ENCODE results near the gene LTO1. TPM values are rescaled to one million over a fixed set of nuclear protein-coding genes. Genes with fewer than 3 reads are reported as not detected.
A peak's percentile ranks its signal among the peaks of the same experiment; 100 is the strongest.

The LTO1 gene
- total RNA-seq, 2 donors from 2014 or later = 11.3 to 20.0 TPM

DNA sequence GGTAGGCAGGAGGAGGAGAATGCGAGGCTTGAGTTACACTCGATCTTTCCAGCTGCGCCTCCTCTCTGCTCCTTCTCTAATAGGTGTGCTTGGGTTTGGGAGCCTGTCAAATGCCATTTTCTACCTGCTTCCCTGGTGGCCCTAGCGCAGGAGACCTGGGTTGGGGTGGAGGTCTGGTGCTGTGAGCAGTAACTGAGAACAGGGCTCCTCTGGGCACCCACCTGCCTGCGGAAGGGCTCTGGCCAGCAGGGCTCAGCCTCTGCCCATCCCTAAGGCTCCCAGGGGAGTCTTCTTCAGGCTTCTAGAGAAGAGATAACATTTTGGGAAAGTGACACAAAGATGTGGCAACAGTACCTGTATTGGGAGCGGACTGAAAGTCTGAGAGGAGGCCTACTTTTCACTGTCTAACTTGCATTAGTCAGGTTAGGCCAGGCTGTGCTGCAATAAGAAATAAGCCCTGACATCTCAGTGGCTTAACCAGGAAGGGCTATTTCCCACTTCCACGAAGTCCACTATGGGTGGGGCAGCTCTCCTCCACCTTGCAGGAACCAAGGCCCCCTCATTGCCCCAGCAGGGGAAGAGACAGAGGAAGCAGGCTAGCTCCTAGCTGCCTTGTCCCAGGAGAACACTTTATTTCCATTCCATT lies 7.7 kb upstream of the LTO1 start:
- no peak overlapping the region for H3K9ac ChIP-seq (ENCODE audit: low read depth in 2 of 2, low read length in 2 of 2)
- H3K4me3 ChIP-seq = no peak overlapping the region
- no peaks in the 10 kb centered on the region for H3K36me3 ChIP-seq
- no peaks in the 10 kb centered on the region for H3K4me1 ChIP-seq
- H3K27me3 ChIP-seq = no peaks in the 10 kb centered on the region
- H3K9me3 ChIP-seq = no peaks in the 10 kb centered on the region
- no peak for TF ChIP-seq CTCF (IDR thresholded peaks at IDR 0.05)
- intact Hi-C loops (cut with DNase I) = no loop called here
- DNase-seq = no peak
- no peak overlapping the region for H3K27ac ChIP-seq

DNA sequence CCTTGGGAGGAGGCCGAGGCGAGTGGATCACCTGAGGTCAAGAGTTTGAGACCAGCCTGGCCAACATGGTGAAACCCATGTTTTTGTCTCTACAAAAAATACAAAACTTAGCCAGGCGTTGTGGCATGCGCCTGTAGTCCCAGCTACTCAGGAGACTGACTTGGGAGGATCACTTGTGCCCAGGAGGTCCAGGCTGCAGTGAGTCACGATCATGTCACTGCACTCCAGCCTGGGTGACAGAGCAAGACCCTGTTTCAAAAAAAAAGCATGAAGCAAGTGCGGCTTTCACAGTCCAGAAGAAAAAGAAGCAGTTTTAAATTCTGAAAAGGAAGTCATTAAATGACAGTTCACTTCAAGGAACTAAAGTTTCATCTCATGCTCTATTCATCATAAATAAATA lies 7.1 kb upstream of the LTO1 start:
- H3K27ac ChIP-seq = no peak overlapping the region
- H3K9me3 ChIP-seq = no peaks in the 10 kb centered on the region
- no peaks in the 10 kb centered on the region for H3K4me1 ChIP-seq
- no peak for DNase-seq
- H3K27me3 ChIP-seq = no peaks in the 10 kb centered on the region
- no peaks in the 10 kb centered on the region for H3K36me3 ChIP-seq
- intact Hi-C loops (cut with DNase I) = no loop called here
- H3K9ac ChIP-seq (ENCODE audit: low read depth in 2 of 2, low read length in 2 of 2) = no peak overlapping the region
- no peak overlapping the region for H3K4me3 ChIP-seq
- no peak for TF ChIP-seq CTCF (IDR thresholded peaks at IDR 0.05)

- H3K9ac ChIP-seq (ENCODE audit: low read depth in 2 of 2, low read length in 2 of 2) = no peak overlapping the region
- no peaks in the 10 kb centered on the region for H3K9me3 ChIP-seq
- no peak for DNase-seq
- no peaks in the 10 kb centered on the region for H3K36me3 ChIP-seq
- no peaks in the 10 kb centered on the region for H3K4me1 ChIP-seq
- intact Hi-C loops (cut with DNase I) = no loop called here
- no peak for TF ChIP-seq CTCF (IDR thresholded peaks at IDR 0.05)
- no peaks in the 10 kb centered on the region for H3K27me3 ChIP-seq
- no peak overlapping the region for H3K27ac ChIP-seq
- no peak overlapping the region for H3K4me3 ChIP-seq
Observed at GRCh38 chr11:69680688-69681087, 5.5 kb upstream of the LTO1 start.

DNA sequence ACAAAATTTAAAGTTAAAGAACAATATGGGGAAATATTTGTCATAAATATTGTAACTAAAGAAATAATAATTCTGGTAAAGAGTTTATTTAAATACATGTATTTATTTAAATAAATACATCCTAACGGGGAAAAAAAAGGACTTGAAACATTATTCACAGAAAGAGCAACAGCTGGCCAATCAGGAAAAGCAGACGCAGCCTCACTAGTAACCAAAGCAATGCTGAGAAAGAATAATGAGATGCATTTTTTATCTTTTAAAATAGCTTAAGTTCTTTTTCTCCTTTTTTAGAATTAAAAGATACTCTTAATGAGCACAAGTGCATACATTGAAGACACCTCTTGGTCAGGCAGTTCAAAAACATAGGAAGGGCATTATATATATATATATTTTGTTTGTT lies 2.6 kb upstream of the LTO1 start:
- Histone ChIP-seq H3K27me3 (no peaks in the 10 kb centered on the region), H3K36me3 (no peaks in the 10 kb centered on the region), H3K4me1 (no peaks in the 10 kb centered on the region), H3K4me3 (no peak overlapping the region), H3K9me3 (no peaks in the 10 kb centered on the region), H3K27ac (no peak overlapping the region), H3K9ac (ENCODE audit: low read depth in 2 of 2, low read length in 2 of 2) (no peak overlapping the region)
- no peak for TF ChIP-seq CTCF (IDR thresholded peaks at IDR 0.05)
- intact Hi-C loops (cut with DNase I) = no loop called here
- no peak for DNase-seq

DNA sequence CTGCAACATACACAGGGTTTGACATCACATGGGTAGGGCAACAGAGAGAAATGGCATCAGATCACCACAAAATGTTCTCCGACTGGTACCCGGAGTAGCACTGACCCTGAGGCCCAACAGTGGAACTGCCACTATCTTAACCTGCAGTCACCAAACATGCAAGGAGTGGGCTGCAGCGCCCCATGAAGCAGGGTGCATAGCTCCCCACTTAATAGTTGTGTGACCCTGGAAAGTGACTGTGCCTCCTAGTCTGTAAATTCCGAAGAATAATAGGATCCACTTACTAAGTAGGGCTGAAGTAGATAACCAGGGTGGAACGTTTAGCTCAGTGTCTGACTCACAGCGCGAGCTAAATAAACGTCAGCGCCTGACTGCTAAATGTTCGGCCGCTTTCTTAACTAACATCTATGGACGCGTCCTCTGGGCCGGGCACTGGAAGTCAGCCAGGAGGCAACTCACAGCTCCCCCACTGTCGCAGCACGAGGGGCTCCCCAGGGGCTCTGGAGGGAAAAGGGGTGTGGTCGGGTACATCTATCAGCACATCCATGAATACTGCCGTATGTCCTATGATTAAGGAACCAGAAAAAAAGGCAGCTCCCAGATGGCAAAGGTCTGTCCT lies 777 bp downstream of the LTO1 start:
- intact Hi-C loops (cut with DNase I) = loop anchor here (5.0 kb wide), 1 partner anchor 572 kb away; no protein-coding TSS in a partner anchor

More for the DNA sequence above, 777 bp downstream of the LTO1 start:
- Histone ChIP-seq H3K36me3 (no peaks in the 10 kb centered on the region), H3K9me3 (no peaks in the 10 kb centered on the region), H3K4me3 (peak overlapping the region; percentile 99), H3K9ac (ENCODE audit: low read depth in 2 of 2, low read length in 2 of 2) (peak overlapping the region; percentile 85 to 86), H3K27ac (peak overlapping the region; percentile 76), H3K27me3 (no peaks in the 10 kb centered on the region), H3K4me1 (no peaks in the 10 kb centered on the region)
- peak; percentile 32 for DNase-seq
- TF ChIP-seq CTCF (IDR thresholded peaks at IDR 0.05) = no peak
